HG02938 (cell line): ENCODE results near the gene TNNC2.
"Not testable (repeated sequence)": the region's sequence is repeated elsewhere in the genome, so short reads cannot be mapped to it uniquely, and the experiment has no call there.

ENCODE experiments used
- ATAC-seq: cut with Tn5 transposase; IDR thresholded peaks from one replicate; pipeline ENCODE4 v1.9.1; 2021; ENCODE audit warnings: mild to moderate bottlenecking, moderate library complexity; ENCODE audit not compliant: unreplicated experiment

TNNC2 gene

DNA sequence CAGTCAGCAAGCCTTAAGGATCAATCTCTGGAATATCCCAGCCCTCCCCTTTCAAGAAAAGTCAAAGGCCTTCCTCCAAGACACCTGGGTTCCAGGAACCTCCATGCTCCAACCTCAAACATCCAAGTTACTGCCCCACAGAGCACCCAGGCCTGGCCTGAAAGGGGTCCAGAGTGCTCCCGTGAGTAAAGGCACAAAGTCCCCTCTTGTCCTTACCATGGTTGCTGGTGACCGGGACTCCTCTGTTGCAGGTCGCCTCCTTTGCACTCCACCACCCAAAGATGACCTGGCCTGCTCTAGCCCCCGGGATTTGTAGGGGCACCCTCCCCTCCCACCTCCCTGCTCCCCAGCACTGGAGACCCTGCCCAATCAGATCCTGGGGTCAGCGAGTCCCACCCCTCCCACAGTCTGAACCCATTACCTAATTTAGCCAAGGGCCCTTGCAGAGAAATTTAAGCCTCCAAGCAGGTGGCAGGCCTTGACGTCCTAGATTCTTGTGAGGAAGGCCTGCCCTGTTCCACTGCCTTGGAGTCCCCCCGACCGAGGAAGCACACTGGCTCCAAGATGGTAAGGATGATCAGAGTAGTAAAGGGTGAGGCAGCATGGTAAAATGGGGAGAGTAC lies at the start of gene TNNC2:
TNNC2 (minus strand) TSS at position 283 of the 623 bp plus-strand sequence; CDS start at position 219, 64 bp downstream.
- ATAC-seq = no peak

DNA sequence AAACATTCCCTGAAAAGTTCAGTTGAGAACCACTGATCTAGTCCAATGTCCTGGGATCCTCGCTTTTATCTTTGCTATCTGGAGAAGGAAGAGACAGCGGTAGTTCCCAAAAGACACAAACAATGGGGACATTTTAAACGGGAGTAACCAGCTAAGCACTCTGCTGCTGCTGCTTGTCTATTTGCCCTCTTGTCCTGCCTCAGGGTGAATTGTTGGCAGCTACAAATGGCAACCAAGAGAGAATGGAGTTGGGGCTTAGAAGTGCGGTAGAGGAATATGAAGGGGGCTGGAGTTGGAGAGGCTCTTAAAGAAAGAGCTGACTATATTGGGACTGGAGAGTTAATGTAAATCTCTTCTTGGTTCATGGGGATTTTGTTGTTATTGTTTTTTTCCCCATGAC lies 47.5 kb upstream of the TNNC2 start:
- ATAC-seq = no peak

DNA sequence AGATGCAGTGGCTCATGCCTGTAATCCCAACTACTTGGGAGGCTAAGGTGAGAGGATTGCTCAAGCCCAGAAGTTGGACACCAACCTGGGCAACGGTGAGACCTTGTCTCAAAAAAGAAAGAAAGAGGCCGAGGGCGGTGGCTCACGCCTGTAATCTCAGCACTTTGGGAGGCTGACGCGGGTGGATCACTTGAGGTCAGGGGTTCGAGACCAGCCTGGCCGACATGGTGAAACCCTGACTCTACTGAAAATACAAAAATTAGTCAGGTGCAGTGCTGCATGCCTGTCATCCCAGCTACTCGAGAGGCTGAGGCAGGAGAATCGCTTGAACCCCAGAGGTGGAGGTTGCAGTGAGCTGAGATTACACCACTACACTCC lies 47.0 kb upstream of the TNNC2 start:
- ATAC-seq = not testable (repeated sequence)

DNA sequence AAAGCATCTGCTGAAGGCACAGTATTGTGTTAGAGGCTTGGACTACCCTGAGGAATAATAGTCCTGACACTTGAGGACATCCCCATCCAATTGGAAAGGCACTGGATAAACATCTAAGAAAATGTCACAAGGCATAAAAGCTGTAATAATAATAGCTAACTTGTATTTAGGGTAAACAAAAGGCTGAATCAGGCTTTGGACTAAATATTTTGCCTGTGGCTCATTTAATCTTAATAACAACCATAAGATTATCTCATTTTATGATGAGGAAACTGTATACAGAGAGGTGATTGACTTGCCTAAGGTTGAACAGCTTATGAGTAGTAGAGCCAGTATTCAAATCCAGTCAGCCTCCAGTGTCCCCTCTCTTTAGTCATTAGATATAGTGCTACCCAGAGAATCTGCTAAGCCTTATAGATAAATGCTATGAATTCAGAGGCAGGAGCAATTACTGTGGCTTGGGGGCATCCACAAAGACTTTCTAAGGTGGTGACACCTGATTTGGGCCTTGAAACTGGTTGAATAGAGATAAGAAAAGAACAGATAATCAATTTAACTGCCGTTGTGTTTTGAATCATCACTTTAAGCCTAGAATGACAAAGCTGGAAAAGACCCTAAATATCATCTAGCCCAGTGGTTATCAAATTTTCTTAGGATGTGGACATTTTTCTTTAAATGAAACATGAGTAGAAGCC lies 46.4 kb upstream of the TNNC2 start:
- no peak for ATAC-seq

DNA sequence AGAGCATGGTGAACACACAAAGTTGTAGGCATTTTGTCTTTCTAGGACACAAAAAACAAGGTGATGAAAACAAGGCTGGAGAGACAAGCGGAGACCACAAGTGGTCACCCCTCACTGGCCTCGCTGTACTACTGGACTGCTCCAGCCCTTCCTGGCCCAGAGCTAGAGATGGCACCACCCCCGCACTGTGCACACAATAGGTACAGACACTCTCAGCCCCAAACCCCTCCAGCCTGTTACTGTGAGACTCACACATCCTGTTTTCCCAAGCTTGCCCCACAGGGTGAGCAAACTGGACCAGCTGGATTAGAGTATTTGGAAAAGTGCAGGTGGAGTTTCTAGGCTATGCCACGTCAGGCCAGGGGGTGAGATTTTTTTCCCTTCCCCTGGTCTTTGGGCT lies 45.5 kb upstream of the TNNC2 start:
- no peak for ATAC-seq

DNA sequence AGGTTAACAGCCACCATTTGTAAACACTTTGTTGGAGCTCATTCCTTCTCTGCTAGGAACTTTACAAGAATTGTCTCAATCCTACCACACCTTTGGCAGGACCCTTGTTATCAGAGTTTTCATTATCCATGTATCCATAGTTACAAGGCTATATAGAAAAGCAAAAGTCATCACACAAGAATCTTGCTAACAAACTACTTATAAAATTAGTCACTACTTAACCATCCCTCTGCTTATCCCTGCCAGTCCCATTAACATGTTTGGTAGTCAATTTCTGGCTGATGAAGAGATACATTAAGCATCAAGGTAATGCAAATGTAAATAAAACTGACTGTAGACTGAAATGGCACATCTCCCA lies 40.7 kb upstream of the TNNC2 start:
- no peak for ATAC-seq

DNA sequence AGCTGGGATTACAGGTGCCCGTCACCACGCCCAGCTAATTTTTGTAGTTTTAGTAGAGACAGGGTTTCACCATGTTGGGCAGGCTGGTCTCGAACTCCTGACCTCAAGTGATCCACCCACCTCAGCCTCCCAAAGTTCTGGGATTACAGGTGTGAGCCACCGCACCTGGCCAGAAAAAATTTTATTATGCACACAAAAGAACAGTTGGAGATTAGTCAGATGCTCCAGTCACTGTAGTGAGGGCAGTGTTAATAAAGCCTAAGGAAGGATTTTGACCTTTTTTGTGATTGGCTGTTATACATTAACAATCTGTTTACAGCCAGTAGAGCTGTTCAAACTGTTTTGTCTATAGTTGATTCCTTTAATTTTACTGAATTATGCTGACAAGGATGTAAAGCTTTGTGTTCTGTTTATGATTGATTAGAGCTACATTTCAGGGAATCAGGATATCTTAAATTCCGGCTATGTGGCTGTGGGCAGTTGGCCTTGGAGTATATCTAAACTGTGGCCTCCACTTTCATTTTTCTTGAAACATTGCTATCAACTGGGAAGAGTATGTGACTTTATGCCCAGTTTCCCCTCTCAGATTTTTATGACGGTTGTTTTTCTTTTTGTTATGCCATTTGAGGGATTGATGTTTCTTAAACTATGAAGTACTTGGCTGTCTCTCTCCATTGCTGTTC lies 40.2 kb upstream of the TNNC2 start:
- ATAC-seq = no peak

DNA sequence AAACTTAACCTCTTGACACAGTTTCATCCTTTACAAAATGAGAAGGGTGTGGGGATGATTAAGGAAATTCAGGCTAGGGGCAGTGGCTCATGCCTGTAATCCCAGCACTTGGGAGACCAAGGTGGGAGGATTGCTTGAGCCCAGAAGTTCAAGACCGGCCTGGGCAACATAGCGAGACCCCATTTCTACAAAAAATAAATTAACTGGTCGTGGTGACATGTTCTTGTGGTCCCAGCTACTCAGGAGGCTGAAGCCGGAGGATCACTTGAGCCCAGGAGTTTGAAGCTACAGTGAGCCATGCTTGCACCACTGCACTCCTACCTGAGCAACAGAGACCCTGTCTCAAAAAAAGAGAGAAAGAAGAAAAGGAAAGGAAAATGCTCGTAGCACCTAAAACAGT lies 39.3 kb upstream of the TNNC2 start:
- no peak for ATAC-seq

DNA sequence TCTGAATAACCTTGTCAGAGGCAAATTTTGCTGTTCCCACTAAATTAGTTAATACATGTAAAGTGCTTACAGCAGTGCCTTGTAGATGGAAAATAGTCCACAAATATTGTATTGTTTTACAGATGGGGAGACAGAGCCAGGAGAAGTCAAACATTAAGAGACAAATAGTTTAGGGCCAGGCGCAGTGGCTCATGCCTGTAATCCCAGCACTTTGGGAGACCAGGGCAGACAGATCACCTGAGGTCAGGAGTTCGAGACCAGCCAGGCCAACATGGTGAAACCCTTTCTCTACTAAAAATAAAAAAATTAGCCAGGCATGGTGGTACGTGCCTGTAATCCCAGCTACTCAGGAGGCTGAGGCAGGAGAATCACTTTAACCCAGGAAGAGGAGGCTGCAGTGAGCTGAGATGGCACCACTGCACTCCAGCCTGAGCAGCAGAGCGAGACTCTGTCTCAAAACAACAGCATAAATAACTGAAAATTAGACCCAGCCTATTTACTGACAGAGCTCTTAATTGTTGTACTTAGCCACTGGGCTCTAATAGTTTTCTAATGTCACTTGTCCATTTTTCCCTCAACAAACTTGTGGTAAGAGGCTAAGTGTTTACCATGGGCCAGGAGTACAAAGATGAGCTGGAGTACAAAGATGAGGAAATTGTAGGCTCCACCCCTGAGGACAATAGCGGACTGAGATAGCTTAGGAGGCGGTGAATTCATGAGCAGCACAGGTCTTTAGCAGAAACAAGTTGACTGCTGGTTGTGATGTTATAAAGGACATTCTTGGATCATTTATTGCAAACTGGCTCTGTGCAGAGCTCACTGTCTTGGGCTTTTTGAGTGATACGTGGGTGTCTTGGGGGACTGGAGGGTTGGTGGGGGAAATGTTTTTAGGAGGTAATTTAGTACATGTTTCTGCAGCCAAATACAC lies 36.7 kb upstream of the TNNC2 start:
- no peak for ATAC-seq

DNA sequence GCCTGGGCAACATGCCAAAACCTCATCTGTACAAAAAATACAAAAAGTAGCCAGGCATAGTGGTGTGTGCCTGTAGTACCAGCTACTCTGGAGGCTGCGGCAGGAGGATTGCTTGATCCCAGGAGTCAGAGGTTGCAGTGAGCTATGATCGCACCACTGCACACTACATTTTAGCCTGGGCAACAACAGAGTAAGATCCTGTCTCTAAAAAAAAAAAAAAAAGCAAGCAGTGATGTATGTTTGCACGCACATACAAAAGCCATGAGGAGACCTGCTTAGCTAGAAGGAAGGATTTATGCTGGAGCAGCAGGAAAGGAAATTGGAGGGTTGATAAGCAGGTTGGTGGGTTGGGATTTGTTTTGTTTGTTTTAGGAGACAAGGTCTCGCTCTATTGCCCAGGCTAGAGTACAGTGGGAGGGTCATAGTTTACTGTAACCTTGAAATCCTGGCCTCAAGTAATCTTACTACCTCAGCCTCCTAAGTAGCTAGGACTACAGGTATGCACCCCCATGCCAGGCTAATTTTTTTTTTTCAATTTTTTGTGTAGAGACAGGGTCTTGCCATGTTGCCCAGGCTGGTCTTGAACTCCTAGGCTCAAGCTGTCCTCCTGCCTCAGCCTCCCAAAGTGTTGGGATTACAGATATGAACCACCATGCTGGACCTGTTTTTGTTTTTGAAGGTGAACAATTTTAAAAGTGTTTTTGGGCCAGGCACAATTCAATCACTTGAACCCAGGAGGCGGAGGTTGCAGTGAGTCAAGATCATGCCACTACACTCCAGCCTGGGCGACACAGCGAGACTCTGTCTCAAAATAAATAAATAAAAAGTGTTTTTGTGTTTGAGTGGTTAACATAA lies 34.3 kb upstream of the TNNC2 start:
- no peak for ATAC-seq

DNA sequence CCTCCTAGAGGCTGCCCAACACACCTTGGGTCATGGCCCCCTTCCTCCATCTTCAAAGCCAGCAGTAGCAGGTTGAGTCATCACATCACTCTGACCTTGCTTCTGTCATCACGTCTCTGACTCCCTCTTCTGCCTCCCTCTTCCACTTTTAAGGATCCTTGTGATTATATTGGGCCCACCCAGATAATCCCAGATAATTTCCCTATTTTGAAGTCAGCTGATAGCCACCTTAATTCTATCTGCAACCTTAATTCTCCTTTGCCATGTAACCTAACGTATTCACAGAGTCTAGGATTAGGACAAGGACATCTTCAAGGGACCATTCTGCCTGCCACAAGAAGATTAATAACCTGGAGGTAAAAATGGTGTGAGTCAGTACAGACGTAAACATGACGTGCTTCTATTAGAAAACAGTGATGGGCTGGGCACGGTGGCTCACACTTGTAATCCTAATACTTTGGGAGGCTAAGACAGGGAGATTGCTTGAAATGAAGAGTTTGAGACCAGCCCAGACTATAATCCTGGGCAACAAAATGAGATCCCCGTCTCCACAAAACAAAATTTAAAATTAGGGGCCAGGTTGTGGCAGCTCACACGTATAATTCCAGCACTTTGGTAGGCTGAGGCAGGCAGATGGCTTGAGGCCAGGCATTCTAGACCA lies 33.6 kb upstream of the TNNC2 start:
- no peak for ATAC-seq

DNA sequence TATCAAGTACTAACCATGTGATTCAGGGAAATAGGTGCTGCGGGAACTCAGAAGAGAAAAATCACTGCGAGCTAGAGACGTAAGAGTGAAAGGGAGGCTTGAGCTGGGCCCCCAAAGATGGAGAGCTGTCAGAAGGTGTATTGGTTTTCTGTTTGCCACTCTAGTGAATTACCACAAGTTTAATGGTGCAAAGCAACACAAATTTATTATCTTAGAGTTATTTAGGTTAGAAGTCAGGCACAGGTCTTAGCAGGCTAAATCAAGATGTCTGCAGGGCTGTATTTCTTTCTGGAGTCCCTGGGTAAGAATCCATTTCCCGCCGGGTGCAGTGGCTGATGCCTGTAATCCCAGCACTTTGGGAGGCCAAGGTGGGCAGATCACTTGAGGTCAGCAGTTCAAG lies 32.8 kb upstream of the TNNC2 start:
- no peak for ATAC-seq

DNA sequence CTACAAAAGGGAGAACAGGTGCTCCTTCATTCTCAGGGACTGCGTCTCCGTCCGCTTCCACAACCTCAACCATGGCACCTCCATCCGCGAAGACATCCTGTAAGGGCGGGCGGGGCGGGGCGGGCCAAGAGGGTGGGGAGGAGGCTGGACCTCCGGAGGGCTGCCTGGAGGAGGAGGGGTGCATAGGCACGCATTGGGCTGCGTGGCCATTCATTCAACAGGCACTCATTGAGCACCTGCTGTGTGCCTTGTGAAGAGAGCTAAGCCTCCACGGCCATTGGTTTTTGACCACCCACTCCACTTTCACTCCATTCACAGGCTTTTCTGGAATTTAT lies 30.7 kb upstream of the TNNC2 start:
- ATAC-seq = peak; percentile 21

DNA sequence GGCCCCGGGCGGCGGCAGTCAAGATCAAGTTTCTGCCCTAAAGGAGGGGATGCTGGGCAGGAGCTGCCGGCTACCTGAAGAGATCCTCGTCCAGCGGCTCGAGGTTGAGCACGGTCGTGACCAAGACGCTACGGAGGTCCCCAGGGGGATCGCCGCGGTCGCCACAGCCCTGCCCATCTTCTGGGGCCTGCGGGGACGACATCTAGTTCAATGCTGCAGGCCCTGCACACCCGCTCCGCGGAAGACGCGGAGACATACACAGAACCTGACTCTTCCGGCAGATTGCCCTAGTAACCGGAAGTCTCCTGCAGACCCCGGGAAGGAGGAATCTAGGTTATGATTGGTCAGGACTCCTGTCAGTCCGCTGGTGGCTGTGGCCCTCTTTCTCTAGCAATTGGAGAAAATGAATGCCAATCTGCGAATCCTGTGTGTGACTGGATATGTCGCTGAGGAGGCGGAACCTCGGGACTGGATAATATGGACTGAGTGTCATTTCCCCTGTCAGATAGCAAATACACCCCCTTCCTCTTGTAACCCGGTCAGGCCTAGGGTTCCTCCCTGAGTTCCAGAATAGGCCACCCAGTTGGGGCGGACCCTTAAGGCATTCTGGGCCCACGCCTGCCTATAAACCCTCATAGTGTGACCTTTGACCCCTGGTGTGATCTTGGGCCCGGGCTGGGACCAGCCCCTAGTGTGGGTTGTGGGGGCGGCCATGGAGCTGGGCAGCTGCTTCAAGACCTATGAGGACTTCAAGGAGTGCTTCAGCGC lies 30.2 kb upstream of the TNNC2 start, which contains the start of the genes ACOT8 and ZSWIM3:
ACOT8 (minus strand) TSS at position 279 of the 768 bp plus-strand sequence; CDS start at position 202, 77 bp downstream.
ZSWIM3 (plus strand) TSS at position 501 of the 768 bp plus-strand sequence; CDS start at position 713, 212 bp downstream.
- peak; percentile 95 for ATAC-seq

DNA sequence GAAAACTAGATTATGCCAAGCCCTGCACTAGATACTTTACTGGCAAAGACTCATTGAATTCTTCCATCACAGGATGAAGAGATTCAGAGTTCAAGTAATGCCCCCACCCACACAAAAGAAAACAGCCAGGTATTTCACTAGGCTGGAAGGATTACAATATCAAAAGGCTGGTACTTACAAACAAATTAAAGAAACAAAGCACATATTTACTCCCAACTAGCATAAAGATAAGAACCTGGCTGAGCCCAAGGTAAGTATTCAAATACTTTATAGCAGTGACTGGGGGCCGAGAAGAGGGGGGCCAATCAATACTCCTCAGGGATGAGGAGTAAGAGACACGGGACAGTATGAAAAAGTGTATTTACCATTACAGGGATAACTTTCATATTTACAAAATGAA lies 26.4 kb upstream of the TNNC2 start:
- no peak for ATAC-seq

DNA sequence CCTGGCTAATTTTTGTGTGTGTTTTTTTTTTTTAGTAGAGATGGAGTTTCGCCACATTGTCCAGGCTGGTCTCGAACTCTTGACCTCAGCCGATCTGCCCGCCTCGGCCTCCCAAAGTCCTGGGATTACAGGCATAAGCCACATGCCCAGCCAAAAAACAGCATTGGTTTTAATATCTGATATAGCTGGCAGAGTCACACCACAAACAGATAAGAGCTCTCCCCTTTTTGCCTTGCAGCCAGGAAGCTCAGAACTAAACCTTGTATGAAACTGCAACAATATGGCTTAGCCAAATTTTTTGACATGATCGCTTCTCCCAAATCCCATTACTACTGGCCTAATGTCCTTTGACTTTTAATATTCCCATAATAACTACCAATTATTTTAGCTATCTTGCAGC lies 25.2 kb upstream of the TNNC2 start:
- no peak for ATAC-seq

DNA sequence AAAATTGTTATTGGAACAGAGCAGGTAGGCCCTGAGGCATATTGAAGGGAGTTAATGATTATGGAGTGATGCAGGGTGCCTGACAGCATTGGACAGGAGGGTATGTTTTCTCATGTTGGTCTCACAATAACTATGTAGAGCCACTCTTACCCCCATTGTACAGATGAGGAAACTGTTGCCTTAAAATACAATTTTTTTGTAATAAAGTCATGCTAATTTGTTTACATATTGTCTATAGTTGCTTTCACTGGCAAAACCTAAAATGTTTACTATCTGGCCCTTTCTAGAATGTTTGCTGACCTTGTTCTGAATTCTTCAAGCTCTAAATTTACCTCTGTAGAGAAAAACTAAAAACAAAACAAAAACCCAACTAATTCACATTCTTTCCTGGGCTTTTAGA lies 24.4 kb upstream of the TNNC2 start:
- no peak for ATAC-seq

DNA sequence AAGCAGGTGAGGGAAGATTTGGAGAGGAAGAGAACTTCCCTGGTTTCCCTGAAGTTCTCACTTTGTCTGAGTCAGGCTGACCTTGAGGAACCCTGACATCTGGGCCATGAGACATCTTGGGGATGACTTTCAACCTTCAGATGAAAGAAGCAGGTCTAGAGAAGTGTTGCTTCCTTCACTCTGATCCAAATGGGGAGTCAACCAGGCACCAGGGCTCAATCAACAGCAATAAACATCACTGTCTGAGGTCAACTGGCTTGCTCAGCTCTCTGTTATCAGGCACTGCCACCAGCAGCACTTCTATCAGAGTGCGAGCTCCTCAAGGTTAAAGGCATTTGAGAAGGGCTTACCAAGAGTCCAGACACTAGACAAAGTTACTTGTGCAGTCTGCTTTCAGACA lies 23.8 kb upstream of the TNNC2 start:
- no peak for ATAC-seq

DNA sequence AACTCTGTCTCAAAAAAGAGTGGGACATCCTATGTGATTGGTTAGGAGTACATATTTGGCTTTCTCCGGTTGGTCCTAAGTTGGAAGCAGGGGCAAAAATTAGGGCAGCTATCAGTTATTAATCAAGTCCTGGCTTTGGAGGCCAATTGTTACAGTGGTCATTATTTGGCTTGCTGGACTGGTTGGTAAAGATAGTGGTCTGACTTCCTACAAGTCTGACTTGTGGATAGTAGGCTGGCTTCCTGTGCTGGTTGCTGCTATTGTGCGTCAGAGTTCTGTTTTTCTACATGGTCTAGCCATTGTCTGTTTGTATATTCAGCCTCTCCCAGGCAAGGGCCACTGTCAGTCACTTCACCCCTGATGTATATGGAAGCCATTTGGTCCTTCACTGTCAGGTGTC lies 23.1 kb upstream of the TNNC2 start:
- no peak for ATAC-seq
